ENCODE data around the gene DYSF.

The DYSF gene

GRCh38 chr2:71457123-71457915, 4.0 kb downstream of the DYSF start:
- H3K4me3 ChIP-seq (ENCODE audit: low read depth, low read length): no peak overlapping the region
- no peak for TF ChIP-seq CTCF (IDR thresholded peaks at IDR 0.05; ENCODE audit: low read depth, low read length, missing control alignments)
- DNase-seq (ENCODE audit: low read depth): no peak

DNA sequence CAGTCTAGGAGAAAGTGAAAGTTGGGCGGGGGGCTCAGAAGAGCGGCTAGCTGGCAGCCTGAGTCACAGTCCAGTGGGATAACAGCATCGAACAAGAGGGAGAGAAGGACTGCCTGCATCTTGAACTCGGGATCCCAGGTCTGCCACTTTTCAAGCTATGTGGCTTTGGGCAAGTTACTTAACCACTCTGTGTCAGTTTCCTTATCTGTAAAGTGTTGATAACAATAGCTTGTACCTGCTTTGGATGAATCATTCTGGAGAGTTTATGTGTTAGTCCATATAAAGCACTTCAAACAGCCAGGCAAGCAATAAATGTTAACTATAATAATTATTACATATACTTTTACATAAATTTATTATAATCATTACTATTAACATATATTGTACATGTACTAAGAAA, 4.6 kb downstream of the DYSF start:
- no peak overlapping the region for H3K4me3 ChIP-seq (ENCODE audit: low read depth, low read length)
- TF ChIP-seq CTCF (IDR thresholded peaks at IDR 0.05; ENCODE audit: low read depth, low read length, missing control alignments): no peak
- DNase-seq (ENCODE audit: low read depth): no peak

GRCh38 chr2:71458413-71459083, 5.2 kb downstream of the DYSF start:
- DNase-seq (ENCODE audit: low read depth): no peak

GRCh38 chr2:71459084-71459431, 5.7 kb downstream of the DYSF start:
- no peak overlapping the region for H3K4me3 ChIP-seq (ENCODE audit: low read depth, low read length)
- DNase-seq (ENCODE audit: low read depth): no peak
- TF ChIP-seq CTCF (IDR thresholded peaks at IDR 0.05; ENCODE audit: low read depth, low read length, missing control alignments): no peak

More at GRCh38 chr2:71458413-71459083, 5.2 kb downstream of the DYSF start:
- H3K4me3 ChIP-seq (ENCODE audit: low read depth, low read length): no peak overlapping the region
- TF ChIP-seq CTCF (IDR thresholded peaks at IDR 0.05; ENCODE audit: low read depth, low read length, missing control alignments): no peak

- TF ChIP-seq CTCF (IDR thresholded peaks at IDR 0.05; ENCODE audit: low read depth, low read length, missing control alignments): no peak
- DNase-seq (ENCODE audit: low read depth): no peak
- no peak overlapping the region for H3K4me3 ChIP-seq (ENCODE audit: low read depth, low read length)
Observed at GRCh38 chr2:71460056-71460455, 6.7 kb downstream of the DYSF start.

DNA sequence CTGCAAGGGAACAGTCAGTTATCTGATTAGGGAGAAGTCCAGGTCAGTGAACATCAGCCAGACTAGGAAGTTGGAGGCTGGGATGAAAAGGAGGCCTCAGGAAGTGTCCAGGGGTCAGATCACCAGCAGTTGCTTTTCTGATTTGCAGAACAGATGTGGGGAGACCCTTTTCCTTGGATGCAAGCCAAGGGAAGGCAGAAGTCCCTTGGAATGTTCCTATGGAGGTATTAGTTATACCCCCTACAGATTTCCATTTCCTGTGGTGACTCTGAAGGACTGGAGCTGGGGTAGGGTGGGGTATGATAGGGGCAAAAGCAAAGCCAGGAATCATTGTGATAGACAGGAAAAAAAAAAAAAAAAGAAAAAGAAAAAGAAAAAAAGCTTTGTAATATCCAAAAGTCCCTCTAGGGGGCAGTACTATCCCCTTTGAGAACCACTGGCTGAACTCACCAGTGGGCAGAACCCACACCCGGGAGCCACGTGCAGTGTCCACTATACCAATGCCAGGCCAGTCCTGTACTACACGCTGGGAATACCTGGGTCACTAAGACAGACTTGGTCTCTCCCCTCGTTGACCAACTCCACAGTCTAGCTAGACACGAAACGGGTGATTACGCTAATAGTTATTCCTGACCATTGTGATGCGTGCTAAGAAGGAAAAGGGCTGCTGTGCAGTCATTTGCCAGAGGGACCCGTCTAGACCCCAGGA, 7.4 kb downstream of the DYSF start:
- no peak for DNase-seq (ENCODE audit: low read depth)
- TF ChIP-seq CTCF (IDR thresholded peaks at IDR 0.05; ENCODE audit: low read depth, low read length, missing control alignments): peak; percentile 62
- H3K4me3 ChIP-seq (ENCODE audit: low read depth, low read length): no peak overlapping the region
